GM12878 (cell line): Measurements from ENCODE around the gene FGF13. TPM values are rescaled to one million over a fixed set of nuclear protein-coding genes. Genes with fewer than 3 reads are reported as not detected.

Experiments
- ATAC-seq: fragments of 200-7000 bp; cut with Tn5 transposase; 3 replicates; pipeline ENCODE4 v1.9.1; 2020; ENCODE audit warnings: mild to moderate bottlenecking, moderate library complexity
- BruUV-seq: library from RNA; stranded (reverse); fragments of 400-500 nt; replicated peaks from 2 replicates; lab custom pipeline; 2021; lab: Mats Ljungman, UMichigan
- CTCF ChIA-PET: fragments of 300-600 bp; sonication (Branson Sonifier 250); formaldehyde crosslinking; extraction: SDS; loops from one replicate; lab custom pipeline; 2021; ENCODE audit warnings: inconsistent platforms; lab: Yijun Ruan, JAX
- POLR2A ChIA-PET: fragments of 350-600 bp; formaldehyde crosslinking; extraction: SDS; loops from one replicate; lab custom pipeline; 2021; ENCODE audit warnings: inconsistent platforms; lab: Charles Lee
- RAD21 ChIA-PET: fragments of 300-600 bp; sonication (Branson Sonifier 250); formaldehyde crosslinking; loops from one replicate; lab custom pipeline; 2023; ENCODE audit warnings: antibody characterized with exemption; ENCODE audit not compliant: unreplicated experiment; lab: Charles Lee
- SMC1A ChIA-PET: fragments of 300-600 bp; sonication (Branson Sonifier 250); formaldehyde crosslinking; loops from one replicate; lab custom pipeline; 2023; ENCODE audit not compliant: unreplicated experiment, uncharacterized antibody; lab: Charles Lee
- DNase-seq: peaks from one replicate; pipeline ENCODE4 v3.0.0-alpha.2; 2011; ENCODE audit warnings: low read depth, low spot score
- FAIRE-seq: peaks from 3 replicates; lab custom pipeline; 2011; peaks lifted over from hg19 to GRCh38; lab: Jason Lieb, UNC
- H2AFZ ChIP-seq: 2 replicates; pipeline ENCODE4 v1.6.0; 2011; ENCODE audit warnings: low read depth, low read length, control low read depth; ENCODE audit not compliant: control insufficient read depth
- H3K27ac ChIP-seq: 2 replicates; pipeline ENCODE4 v1.5.1; 2011; ENCODE audit warnings: control low read depth; ENCODE audit not compliant: control insufficient read depth, insufficient read depth
- H3K27me3 ChIP-seq, 2 experiments: replicated peaks in 1 of 2; 2 replicates each; pipeline versions ENCODE4 v1.6.0 to v1.6.1; 2011; ENCODE audit warnings: low read length in 1 of 2; ENCODE audit not compliant: control insufficient read depth in 2 of 2, insufficient read depth in 2 of 2
- H3K36me3 ChIP-seq, 2 experiments: 2 replicates each; pipeline ENCODE4 v1.5.1; 2011; ENCODE audit warnings: low read length in 1 of 2; ENCODE audit not compliant: control insufficient read depth in 2 of 2, insufficient read depth in 2 of 2
- H3K4me1 ChIP-seq: 2 replicates; pipeline ENCODE4 v1.6.1; 2011; ENCODE audit warnings: mild to moderate bottlenecking, low read length, moderate library complexity, mixed read lengths; ENCODE audit not compliant: control insufficient read depth, insufficient read depth
- H3K4me2 ChIP-seq: 2 replicates; pipeline ENCODE4 v1.6.0; 2011; ENCODE audit warnings: control low read depth; ENCODE audit not compliant: control insufficient read depth, insufficient read depth
- H3K4me3 ChIP-seq: fragments of 200-600 bp; sonication (generic); 2 replicates; pipeline ENCODE4 v1.5.1; 2016
- H3K79me2 ChIP-seq: 2 replicates; pipeline ENCODE4 v1.6.0; 2011; ENCODE audit warnings: low read length; ENCODE audit not compliant: control insufficient read depth, insufficient read depth
- H3K9ac ChIP-seq: 2 replicates; pipeline ENCODE4 v1.8.0; 2011; ENCODE audit warnings: low read length, control low read depth, mixed read lengths; ENCODE audit not compliant: control insufficient read depth, insufficient read depth
- H3K9me3 ChIP-seq: replicated peaks from 3 replicates; pipeline ENCODE4 v1.5.1; 2011; ENCODE audit warnings: mild to moderate bottlenecking, low read length; ENCODE audit not compliant: control insufficient read depth, insufficient read depth
- H4K20me1 ChIP-seq: 2 replicates; pipeline ENCODE4 v1.6.0; 2011; ENCODE audit not compliant: control insufficient read depth, insufficient read depth
- EGR1 ChIP-seq, 2 experiments: IDR thresholded peaks; 1 replicate in 1 of 2; 2 replicates in 1 of 2; pipeline ENCODE4 v1.6.1; 2011 to 2012; ENCODE audit warnings: low read depth in 2 of 2, low read length in 2 of 2, borderline replicate concordance in 1 of 2, mild to moderate bottlenecking in 1 of 2, moderate library complexity in 1 of 2
- FOXK2 ChIP-seq: fragments of 450-650 bp; IDR thresholded peaks from 2 replicates; pipeline ENCODE4 v1.6.1; 2017; ENCODE audit warnings: mild to moderate bottlenecking, moderate library complexity
- PML ChIP-seq: IDR thresholded peaks from 2 replicates; pipeline ENCODE4 v1.6.1; 2012; ENCODE audit warnings: low read length, inconsistent platforms
- RAD51 ChIP-seq: fragments of 450-650 bp; IDR thresholded peaks from 2 replicates; pipeline ENCODE4 v1.6.1; 2016; ENCODE audit warnings: moderate library complexity, mild to moderate bottlenecking, inconsistent platforms
- REST ChIP-seq: IDR thresholded peaks from 2 replicates; pipeline ENCODE4 v1.6.1; 2012; ENCODE audit warnings: mild to moderate bottlenecking, low read depth, low read length
- WGBS: methylation state at CpG from one replicate; pipeline ENCODE4 v1.1.6; 2016; ENCODE audit warnings: low lambda C conversion rate; ENCODE audit not compliant: insufficient replicate concordance, insufficient coverage; ENCODE audit errors: missing lambda C conversion rate; 5-methylcytosine and 5-hydroxymethylcytosine counted together
- in situ Hi-C: fragments of 300-500 bp; cut with MboI; formaldehyde crosslinking; loops from 9 replicates; pipeline ENCODE4 v1.14.3; 2018; ENCODE audit warnings: mixed read lengths
- intact Hi-C: fragments of 100-400 bp; cut with micrococcal nuclease; formaldehyde crosslinking; loops from one replicate; pipeline ENCODE4 v1.14.2; 2022; ENCODE audit not compliant: unreplicated experiment
- polyA plus RNA-seq, 11 experiments: library from polyadenylated mRNA; depleted of rRNA in 4 of 11; unstranded in 6 of 11; stranded (reverse) in 5 of 11; fragments of >200 nt; fragmentation: Nextera tagmentation in 4 of 11; fragmentation: Illumina TruSeq in 1 of 11; extraction: Ambion mirVana in 4 of 11; extraction: Trizol in 1 of 11; gene quantifications; 1 replicate in 1 of 11; 2 replicates in 10 of 11; pipeline versions ENCODE4 v1.2.1 to v1.2.3, GENCODE V29; 2011 to 2016; ENCODE audit warnings: inconsistent platforms in 2 of 11, missing spikeins in 2 of 11, low read depth in 1 of 11
- total RNA-seq, 4 experiments: library from RNA; depleted of rRNA in 3 of 4; stranded (reverse); fragments of >200 nt in 3 of 4; fragmentation: Illumina TruSeq in 1 of 4; extraction: Trizol in 1 of 4; gene quantifications; 2 replicates each; pipeline versions ENCODE4 v1.2.1 to v1.2.3, GENCODE V29; 2013 to 2021
- TF ChIP-seq, protein P1 (sequence below): fragments of 450-650 bp; IDR thresholded peaks from 2 replicates; pipeline ENCODE4 v1.6.1; 2016; ENCODE audit warnings: mild to moderate bottlenecking, moderate library complexity, borderline replicate concordance

Gene FGF13
- total and polyA plus RNA-seq, 10 of the 15 experiments (the other 5 are each of a cell fraction or from before 2014, with no cell fraction given), result 0.08 to 0.68 (median 0.28) TPM; not detected in 1

- no peaks in the 10 kb centered on the region for H3K36me3 ChIP-seq
- intact Hi-C loops, result no loop called here
- H3K79me2 ChIP-seq, result no peaks in the 10 kb centered on the region
- ChIA-PET SMC1A (no interaction called here), CTCF (interaction anchor here (1.2 kb wide), 1 partner anchor 24 kb away, joined by 3 read pairs; no protein-coding TSS in a partner anchor), POLR2A (no interaction called here), RAD21 (no interaction called here)
- H3K9ac ChIP-seq, result no peak overlapping the region
- no peaks in the 10 kb centered on the region for H4K20me1 ChIP-seq
- H3K9me3 ChIP-seq, result no peaks in the 10 kb centered on the region
- no peaks in the 10 kb centered on the region for H3K4me1 ChIP-seq
- DNase-seq (no peak), FAIRE-seq (no peak), ATAC-seq (no peak)
- no peaks in the 10 kb centered on the region for H3K27me3 ChIP-seq
- no TSS peak for BruUV-seq
- 0% methylated on average over 1 of the region's 1 CpG for WGBS
- TF ChIP-seq FOXK2 (no peak), RAD51 (no peak), REST (no peak), EGR1 (IDR thresholded peaks at IDR 0.05; ENCODE audit: borderline replicate concordance in 1 of 2, low read depth in 2 of 2, low read length in 2 of 2) (no peak), PML (no peak)
- TF ChIP-seq, protein P1, sequence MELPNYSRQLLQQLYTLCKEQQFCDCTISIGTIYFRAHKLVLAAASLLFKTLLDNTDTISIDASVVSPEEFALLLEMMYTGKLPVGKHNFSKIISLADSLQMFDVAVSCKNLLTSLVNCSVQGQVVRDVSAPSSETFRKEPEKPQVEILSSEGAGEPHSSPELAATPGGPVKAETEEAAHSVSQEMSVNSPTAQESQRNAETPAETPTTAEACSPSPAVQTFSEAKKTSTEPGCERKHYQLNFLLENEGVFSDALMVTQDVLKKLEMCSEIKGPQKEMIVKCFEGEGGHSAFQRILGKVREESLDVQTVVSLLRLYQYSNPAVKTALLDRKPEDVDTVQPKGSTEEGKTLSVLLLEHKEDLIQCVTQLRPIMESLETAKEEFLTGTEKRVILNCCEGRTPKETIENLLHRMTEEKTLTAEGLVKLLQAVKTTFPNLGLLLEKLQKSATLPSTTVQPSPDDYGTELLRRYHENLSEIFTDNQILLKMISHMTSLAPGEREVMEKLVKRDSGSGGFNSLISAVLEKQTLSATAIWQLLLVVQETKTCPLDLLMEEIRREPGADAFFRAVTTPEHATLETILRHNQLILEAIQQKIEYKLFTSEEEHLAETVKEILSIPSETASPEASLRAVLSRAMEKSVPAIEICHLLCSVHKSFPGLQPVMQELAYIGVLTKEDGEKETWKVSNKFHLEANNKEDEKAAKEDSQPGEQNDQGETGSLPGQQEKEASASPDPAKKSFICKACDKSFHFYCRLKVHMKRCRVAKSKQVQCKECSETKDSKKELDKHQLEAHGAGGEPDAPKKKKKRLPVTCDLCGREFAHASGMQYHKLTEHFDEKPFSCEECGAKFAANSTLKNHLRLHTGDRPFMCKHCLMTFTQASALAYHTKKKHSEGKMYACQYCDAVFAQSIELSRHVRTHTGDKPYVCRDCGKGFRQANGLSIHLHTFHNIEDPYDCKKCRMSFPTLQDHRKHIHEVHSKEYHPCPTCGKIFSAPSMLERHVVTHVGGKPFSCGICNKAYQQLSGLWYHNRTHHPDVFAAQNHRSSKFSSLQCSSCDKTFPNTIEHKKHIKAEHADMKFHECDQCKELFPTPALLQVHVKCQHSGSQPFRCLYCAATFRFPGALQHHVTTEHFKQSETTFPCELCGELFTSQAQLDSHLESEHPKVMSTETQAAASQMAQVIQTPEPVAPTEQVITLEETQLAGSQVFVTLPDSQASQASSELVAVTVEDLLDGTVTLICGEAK, result no peak
- in situ Hi-C loops, result no loop called here
- H3K27ac ChIP-seq, result no peak overlapping the region
- H3K4me3 ChIP-seq, result no peak overlapping the region
- H2AFZ ChIP-seq, result no peak overlapping the region
- H3K4me2 ChIP-seq, result no peak overlapping the region
Measured at GRCh38 chrX:138718941-138719340, 7.4 kb upstream of the FGF13 start.
